ENCODE measurements around the gene BTF3. TPM values are rescaled to one million over a fixed set of nuclear protein-coding genes. Genes with fewer than 3 reads are reported as not detected.

Gene BTF3
- total RNA-seq, 1 experiment from 2014 or later: 861 TPM

DNA sequence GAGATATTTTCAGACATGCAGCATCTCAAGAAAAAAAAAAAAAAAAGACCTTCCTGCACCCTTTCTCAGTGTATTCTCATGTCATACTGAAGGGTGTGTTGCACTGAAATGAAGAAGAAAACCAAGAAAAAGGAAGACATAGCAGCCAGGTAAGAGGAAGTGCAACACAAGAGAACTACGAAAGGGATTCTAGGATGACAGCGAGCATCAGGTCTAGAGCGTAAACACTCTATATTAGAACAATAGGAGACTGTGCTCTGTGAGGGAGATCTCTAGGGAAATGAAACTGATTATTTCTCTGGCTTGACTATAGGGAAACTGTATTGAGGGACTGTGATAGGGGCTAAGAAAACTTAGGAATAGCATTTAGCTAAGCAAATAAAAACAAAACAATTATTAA lies 30.0 kb downstream of the BTF3 start:
- no peak for DNase-seq
- TF ChIP-seq, protein P1, sequence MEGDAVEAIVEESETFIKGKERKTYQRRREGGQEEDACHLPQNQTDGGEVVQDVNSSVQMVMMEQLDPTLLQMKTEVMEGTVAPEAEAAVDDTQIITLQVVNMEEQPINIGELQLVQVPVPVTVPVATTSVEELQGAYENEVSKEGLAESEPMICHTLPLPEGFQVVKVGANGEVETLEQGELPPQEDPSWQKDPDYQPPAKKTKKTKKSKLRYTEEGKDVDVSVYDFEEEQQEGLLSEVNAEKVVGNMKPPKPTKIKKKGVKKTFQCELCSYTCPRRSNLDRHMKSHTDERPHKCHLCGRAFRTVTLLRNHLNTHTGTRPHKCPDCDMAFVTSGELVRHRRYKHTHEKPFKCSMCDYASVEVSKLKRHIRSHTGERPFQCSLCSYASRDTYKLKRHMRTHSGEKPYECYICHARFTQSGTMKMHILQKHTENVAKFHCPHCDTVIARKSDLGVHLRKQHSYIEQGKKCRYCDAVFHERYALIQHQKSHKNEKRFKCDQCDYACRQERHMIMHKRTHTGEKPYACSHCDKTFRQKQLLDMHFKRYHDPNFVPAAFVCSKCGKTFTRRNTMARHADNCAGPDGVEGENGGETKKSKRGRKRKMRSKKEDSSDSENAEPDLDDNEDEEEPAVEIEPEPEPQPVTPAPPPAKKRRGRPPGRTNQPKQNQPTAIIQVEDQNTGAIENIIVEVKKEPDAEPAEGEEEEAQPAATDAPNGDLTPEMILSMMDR (conservative IDR thresholded peaks at IDR 0.05): no peak
- H4K5ac ChIP-seq (ENCODE audit: insufficient read length, low read depth, low read length): no peak overlapping the region
- peaks cover 2% of the 10 kb centered on the region; the same call in 1 of the 2 replicates for H3K4me1 ChIP-seq (ENCODE audit: insufficient read depth, low read length)
- H3K9me3 ChIP-seq (ENCODE audit: control insufficient read depth, low read depth, low read length): no peaks in the 10 kb centered on the region
- H3T11ph ChIP-seq (ENCODE audit: low read length): no peak overlapping the region
- H3K23ac ChIP-seq (ENCODE audit: insufficient read length, low read depth, low read length): no peak overlapping the region
- H3K79me1 ChIP-seq (ENCODE audit: insufficient read depth, low read depth, low read length, poor library complexity, severe bottlenecking): no peaks in the 10 kb centered on the region
- H3K27ac ChIP-seq (ENCODE audit: insufficient read length, low read depth, low read length): no peak overlapping the region
- H3K14ac ChIP-seq (ENCODE audit: insufficient read depth, low read length): no peak overlapping the region
- peaks cover 2 to 17% (median 5%) of the 10 kb centered on the region in 3 experiments; a peak in 6 of 7 replicates for H3K36me3 Mint-ChIP-seq (ENCODE audit: insufficient read depth in 1 of 3, low read depth in 3 of 3)
- no peak overlapping the region for H3K9ac ChIP-seq (ENCODE audit: extremely low read depth, insufficient read length, low read length)
- H2BK12ac ChIP-seq (ENCODE audit: insufficient read length, low read depth, low read length): no peak overlapping the region
- H2BK120ac ChIP-seq (ENCODE audit: low read depth, low read length, poor library complexity, severe bottlenecking): no peak overlapping the region
- peaks cover 9 to 12% of the 10 kb centered on the region in 2 experiments for H3K4me1 Mint-ChIP-seq
- H2BK20ac ChIP-seq (ENCODE audit: low read depth, low read length, poor library complexity, severe bottlenecking): no peak overlapping the region
- no peak overlapping the region for H3K4me3 Mint-ChIP-seq
- no peaks in the 10 kb centered on the region; the same call in none of the 2 replicates for H3K27me3 Mint-ChIP-seq (ENCODE audit: low read depth)
- H3K4ac ChIP-seq (ENCODE audit: low read depth, low read length): no peak overlapping the region
- H2BK15ac ChIP-seq (ENCODE audit: low read depth, low read length): no peak overlapping the region
- H4K8ac ChIP-seq (replicated peaks; ENCODE audit: insufficient read length, low read depth, low read length): no peak overlapping the region
- no peaks in the 10 kb centered on the region for H4K20me1 ChIP-seq (ENCODE audit: control insufficient read depth, insufficient read depth, insufficient read length)
- H4K91ac ChIP-seq (ENCODE audit: insufficient read length, low read depth, low read length): no peak overlapping the region
- no peak overlapping the region for H3K27ac Mint-ChIP-seq
- peaks cover 12 to 18% of the 10 kb centered on the region in 2 experiments for H3K9me3 Mint-ChIP-seq
- no peaks in the 10 kb centered on the region for H3K23me2 ChIP-seq (ENCODE audit: insufficient read length, low read depth, low read length, poor library complexity, severe bottlenecking)
- H3K4me2 ChIP-seq (ENCODE audit: insufficient read depth, insufficient read length, low read length): no peak overlapping the region
- H2AK5ac ChIP-seq (ENCODE audit: insufficient read length, low read length): no peak overlapping the region
- no peak overlapping the region for H3K18ac ChIP-seq (ENCODE audit: insufficient read length, low read depth, low read length)
- H3K56ac ChIP-seq (ENCODE audit: insufficient read length, low read depth, low read length): no peak overlapping the region
- H3K27me3 ChIP-seq (ENCODE audit: insufficient read depth, low read length): no peaks in the 10 kb centered on the region
- no peak overlapping the region for H2BK5ac ChIP-seq (ENCODE audit: insufficient read length, low read length)
- H3K79me2 ChIP-seq (ENCODE audit: insufficient read depth, low read length): no peaks in the 10 kb centered on the region
- H2AFZ ChIP-seq (ENCODE audit: low read length): no peak overlapping the region
- WGBS (ENCODE audit: extremely low coverage, insufficient read length, low lambda C conversion rate): no CpG with 5 or more reads among the region's 3 CpGs

All from H9 (cell line).